Coronary artery (tissue), 2 donors: ENCODE data around the gene ZBTB12.

Experiments used
- DNase-seq: peaks from one replicate; pipeline ENCODE4 v3.0.0-alpha.2; 2017; ENCODE audit warnings: low spot score
- H3K27ac ChIP-seq, 2 donors: fragments of 200-600 bp; sonication (generic); one replicate each; pipeline ENCODE4 v1.5.1; 2016 to 2019
- H3K4me3 ChIP-seq: fragments of 200-600 bp; sonication (generic); 2 replicates; pipeline ENCODE4 v1.5.1; 2016; ENCODE audit warnings: mild to moderate bottlenecking, moderate library complexity
- CTCF ChIP-seq: fragments of 200-600 bp; sonication (generic); IDR thresholded peaks from one replicate; pipeline ENCODE4 v1.5.1; 2019; ENCODE audit warnings: antibody characterized with exemption

The ZBTB12 gene

GRCh38 chr6:31900917-31901414 lies 920 bp downstream of the ZBTB12 start:
- peak overlapping the region; percentile 74 for H3K4me3 ChIP-seq
- DNase-seq = no peak
- H3K27ac ChIP-seq = peak overlapping the region; percentile 59 to 79
- no peak for TF ChIP-seq CTCF

DNA sequence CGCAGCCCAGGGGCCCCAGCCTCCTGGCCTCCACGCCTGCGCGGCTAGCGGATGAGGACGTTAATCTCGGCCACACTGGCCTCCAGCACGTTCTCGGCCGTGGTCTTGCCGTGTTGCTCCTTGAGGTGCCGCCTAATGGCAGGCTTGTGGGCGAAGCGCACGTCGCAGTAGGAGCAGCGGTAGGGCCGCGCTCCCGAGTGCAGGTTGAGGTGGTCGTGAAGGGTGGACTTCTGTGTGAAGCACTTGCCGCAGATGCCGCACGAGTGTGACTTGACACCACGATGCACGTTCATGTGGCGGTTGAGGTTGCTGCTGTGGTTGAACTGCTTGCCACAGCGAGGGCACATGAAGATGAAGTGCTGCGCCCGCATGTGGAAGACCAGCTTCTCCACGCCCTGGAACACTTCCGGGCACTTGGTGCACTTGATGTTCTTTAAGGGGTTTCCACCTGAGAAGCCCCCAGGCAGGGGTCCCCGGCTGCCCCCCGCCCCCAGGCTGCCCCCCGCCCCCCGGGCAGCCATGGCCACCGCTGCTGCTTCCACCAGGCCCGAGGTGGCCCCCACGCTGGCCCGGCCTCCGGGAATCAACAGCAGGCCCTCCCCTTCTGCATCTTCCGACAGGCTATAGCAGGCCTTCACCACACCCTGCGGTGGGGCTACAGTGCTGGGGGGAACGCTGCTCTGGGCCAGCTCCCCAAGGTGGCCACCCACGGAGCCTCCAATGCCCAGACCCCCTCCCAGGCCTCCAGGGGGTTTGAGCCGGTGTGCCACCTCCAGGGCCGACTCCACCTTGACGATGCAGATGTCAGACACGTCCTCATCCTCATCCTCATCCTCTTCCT lies 1.8 kb downstream of the ZBTB12 start:
- no peak for DNase-seq
- Histone ChIP-seq H3K4me3 (no peak overlapping the region), H3K27ac (no peak overlapping the region)
- TF ChIP-seq CTCF = no peak

GRCh38 chr6:31899215-31899614 lies 2.7 kb downstream of the ZBTB12 start:
- Histone ChIP-seq H3K4me3 (no peak overlapping the region), H3K27ac (no peak overlapping the region)
- no peak for DNase-seq
- no peak for TF ChIP-seq CTCF

DNA sequence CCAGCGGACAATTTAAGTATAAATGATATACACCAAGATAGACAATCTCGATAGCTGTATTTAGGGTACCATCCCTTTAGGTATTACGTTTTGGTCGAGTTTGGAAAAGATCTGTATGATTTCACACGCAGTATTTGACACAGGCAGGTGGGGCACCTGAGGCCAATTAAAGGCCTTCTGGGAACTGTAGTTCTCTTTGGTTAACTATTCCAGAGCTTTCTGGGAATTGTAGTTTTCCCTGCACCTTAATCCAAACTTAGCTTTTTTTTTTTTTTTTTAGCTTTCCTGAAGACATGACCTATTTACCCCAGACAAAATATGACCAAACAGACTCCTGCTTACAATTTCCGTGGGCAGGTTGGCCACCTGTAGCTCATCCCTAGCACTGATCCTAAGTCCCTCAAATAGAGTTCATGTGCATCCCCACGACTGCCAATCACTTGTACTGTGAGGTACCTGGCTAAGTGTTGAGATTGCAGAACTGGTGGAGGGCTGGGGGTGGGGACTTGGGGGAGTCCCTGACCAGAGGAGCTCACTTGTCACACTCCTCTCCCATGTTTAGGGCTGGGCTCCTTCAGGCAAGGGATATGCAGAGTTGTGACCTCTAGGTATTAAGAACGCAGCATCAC lies 3.4 kb downstream of the ZBTB12 start:
- Histone ChIP-seq H3K4me3 (peak overlapping the region; percentile 96), H3K27ac (peak overlapping the region; percentile 85 to 86)
- DNase-seq = no peak
- TF ChIP-seq CTCF = no peak

- Histone ChIP-seq H3K27ac (peak within 1 kb of the TSS; percentile 85 to 86), H3K4me3 (peak within 1 kb of the TSS; percentile 96)
- peak; percentile 87 for DNase-seq
- TF ChIP-seq CTCF = no peak
These were observed 4.1 kb downstream of the ZBTB12 start, which contains the start of gene EHMT2 for GRCh38 chr6:31897612-31898382. EHMT2 (minus strand) TSS chr6:31897698; CDS start chr6:31897677, 21 bp downstream.

- peak overlapping the region; percentile 67 to 85 for H3K27ac ChIP-seq
- no peak for TF ChIP-seq CTCF
- DNase-seq = no peak
- peak overlapping the region; percentile 96 for H3K4me3 ChIP-seq
These were observed 4.9 kb downstream of the ZBTB12 start for GRCh38 chr6:31896856-31897611.
